Heart right ventricle (tissue), 16 donors: ENCODE data around the gene ADCY2. TPM values are rescaled to one million over a fixed set of nuclear protein-coding genes. Genes with fewer than 3 reads are reported as not detected.

ENCODE experiments used
- ATAC-seq, 8 donors: fragments of 200-7000 bp; cut with Tn5 transposase; one replicate each; pipeline ENCODE4 v1.9.1; 2020; ENCODE audit warnings: mild to moderate bottlenecking in 8 of 8, moderate library complexity in 8 of 8, moderate number of reproducible peaks in 1 of 8
- DNase-seq, 2 donors: peaks; one replicate each; pipeline ENCODE4 v3.0.0-alpha.2; 2020
- H3K27ac ChIP-seq, 10 donors: fragments of 200-600 bp; sonication (generic) in 2 of 10; one replicate each; pipeline versions ENCODE4 v1.5.0 to v1.8.0; 2020 to 2022; ENCODE audit warnings: mild to moderate bottlenecking in 3 of 10
- H3K27me3 ChIP-seq, 7 donors: fragments of 200-600 bp; one replicate each; pipeline ENCODE4 v1.8.0; 2021 to 2022; ENCODE audit warnings: mild to moderate bottlenecking in 2 of 7
- H3K36me3 ChIP-seq, 9 donors: fragments of 200-600 bp; sonication (generic) in 1 of 9; one replicate each; pipeline versions ENCODE4 v1.5.0 to v1.8.0; 2020 to 2022; ENCODE audit warnings: mild to moderate bottlenecking in 2 of 9
- H3K4me1 ChIP-seq, 9 donors: fragments of 200-600 bp; sonication (generic) in 1 of 9; one replicate each; pipeline versions ENCODE4 v1.5.0 to v1.8.0; 2020 to 2022; ENCODE audit warnings: mild to moderate bottlenecking in 4 of 9
- H3K4me3 ChIP-seq, 10 donors: fragments of 200-600 bp; sonication (generic) in 2 of 10; one replicate each; pipeline versions ENCODE4 v1.5.0 to v1.8.0; 2020 to 2022; ENCODE audit warnings: mild to moderate bottlenecking in 7 of 10, moderate library complexity in 2 of 10
- H3K9me3 ChIP-seq, 11 donors: fragments of 200-600 bp in 10 of 11; sonication (generic) in 2 of 11; one replicate each; pipeline versions ENCODE4 v1.5.0 to v1.8.0; 2013 to 2022; ENCODE audit warnings: mild to moderate bottlenecking in 2 of 11, control low read depth in 1 of 11, moderate library complexity in 1 of 11
- CTCF ChIP-seq, 9 donors: fragments of 200-600 bp; sonication (generic) in 2 of 9; IDR thresholded peaks; one replicate each; pipeline versions ENCODE4 v1.5.0 to v1.8.0; 2021 to 2022; ENCODE audit warnings: antibody characterized with exemption in 9 of 9, mild to moderate bottlenecking in 5 of 9, moderate library complexity in 1 of 9
- WGBS, 2 donors: extraction: QIAGEN DNeasy Blood & Tissue Kit; methylation state at CpG; one replicate each; pipeline ENCODE4 v1.1.7; 2013; ENCODE audit warnings: inconsistent platforms in 1 of 2; 5-methylcytosine and 5-hydroxymethylcytosine counted together
- intact Hi-C, 10 donors: fragments of 100-400 bp; cut with DNase I; formaldehyde crosslinking; loops; one replicate each; pipeline versions ENCODE4 v1.11.1 to v1.14.2; 2022
- polyA plus RNA-seq, 2 donors: library from polyadenylated mRNA; stranded (reverse); fragments of 200-250 nt; gene quantifications; one replicate each; pipeline ENCODE4 v1.2.3, GENCODE V29; 2013
- total RNA-seq, 10 donors: library from RNA; stranded (reverse); fragmentation: NEBNext Ultra II Directional in 3 of 10; extraction: Animal tissue kit (Norgen Biotek cat#: 25700) in 3 of 10; gene quantifications; one replicate each; pipeline versions ENCODE4 v1.2.1 to v1.2.4, GENCODE V29; 2021 to 2023
- donor health status: Arrhythmogenic right ventricular cardiomyopathy.
- donor health status: ischemic (EF 13 %, LVEDD 7.1; RV severe dilation, severe dysfunction).
- donor health status: healthy with polysubstance abuse.
- donor health status: DM: no; HTN: yes; CAD: no.
- donor health status: DM: no; HTN: no; CAD: no.
- donor health status: ischemic (EF 25% LVEDD 6.9; RV normal size, moderate dysfunction).
- donor health status: ischemic (EF 25% LVEDD 5.7; RV mildly dilated, moderate dysfunction).
- donor health status: healthy.
- donor health status: DM: yes; HTN: yes; CAD: no.
- donor health status: Ischemic cardiomyopathy.
- donor health status: ischemic (EF 35%, LVEDD 5.7; RV mildly dilated, moderate dysfunction).
- donor health status: nonischemic (EF 11% LVEDD 7.7; RV severe dilation, severe dysfunction).
- donor health status: DM: yes; HTN: yes; CAD: no.
- donor health status: PGD.
- donor health status: ischemic (EF 29% LVEDD 5.4; RV normal size, mild dysfunction).
- donor health status: nonischemic (EF 23%, LVEDD 6.1; RV moderate dilation, normal function).

Gene ADCY2
- total and polyA plus RNA-seq, 12 donors: 0.04 to 0.90 (median 0.17) TPM

GRCh38 chr5:7662289-7662688, 266.4 kb downstream of the ADCY2 start:
- Histone ChIP-seq H3K27ac (no peak overlapping the region), H3K36me3 (no peaks in the 10 kb centered on the region), H3K27me3 (no peaks in the 10 kb centered on the region), H3K4me3 (no peak overlapping the region), H3K4me1 (no peaks in the 10 kb centered on the region), H3K9me3 (no peaks in the 10 kb centered on the region)
- 77 to 81% methylated on average over 6 of the region's 6 CpGs for WGBS, 2 donors
- intact Hi-C loops: no loop called here
- DNase-seq: no peak
- TF ChIP-seq CTCF (IDR thresholded peaks at IDR 0.05): no peak
- no peak for ATAC-seq

- no peaks in the 10 kb centered on the region for H3K36me3 ChIP-seq
- no peaks in the 10 kb centered on the region for H3K4me1 ChIP-seq
- WGBS, 2 donors: 69 to 71% methylated on average over 3 of the region's 3 CpGs
- no peak overlapping the region for H3K27ac ChIP-seq
- DNase-seq (no peak), ATAC-seq (no peak)
- H3K27me3 ChIP-seq: no peaks in the 10 kb centered on the region
- H3K9me3 ChIP-seq: no peaks in the 10 kb centered on the region
- intact Hi-C loops: no loop called here
- no peak overlapping the region for H3K4me3 ChIP-seq
- TF ChIP-seq CTCF (IDR thresholded peaks at IDR 0.05): no peak
Measured at GRCh38 chr5:7663808-7664207, 267.9 kb downstream of the ADCY2 start.

GRCh38 chr5:7664208-7664607, 268.3 kb downstream of the ADCY2 start:
- Histone ChIP-seq H3K4me3 (no peak overlapping the region), H3K9me3 (no peaks in the 10 kb centered on the region), H3K4me1 (no peaks in the 10 kb centered on the region), H3K27ac (no peak overlapping the region), H3K27me3 (no peaks in the 10 kb centered on the region), H3K36me3 (no peaks in the 10 kb centered on the region)
- intact Hi-C loops: no loop called here
- WGBS, 2 donors: 71 to 73% methylated on average over 2 of the region's 2 CpGs
- no peak for DNase-seq
- no peak for TF ChIP-seq CTCF (IDR thresholded peaks at IDR 0.05)
- ATAC-seq: no peak

- ATAC-seq (no peak), DNase-seq (no peak)
- 81 to 85% methylated on average over 5 of the region's 5 CpGs for WGBS, 2 donors
- H3K36me3 ChIP-seq: no peaks in the 10 kb centered on the region
- no peak for TF ChIP-seq CTCF (IDR thresholded peaks at IDR 0.05)
- no peaks in the 10 kb centered on the region for H3K27me3 ChIP-seq
- intact Hi-C loops: no loop called here
- H3K4me1 ChIP-seq: no peaks in the 10 kb centered on the region
- H3K9me3 ChIP-seq: no peaks in the 10 kb centered on the region
- H3K4me3 ChIP-seq: no peak overlapping the region
- H3K27ac ChIP-seq: no peak overlapping the region
Measured at GRCh38 chr5:7667216-7667767, 271.4 kb downstream of the ADCY2 start.
